ENCODE results near the gene FZD8.

Gene FZD8

GRCh38 chr10:35640951-35641675, 983 bp downstream of the FZD8 start:
- peak in 1 of 2 donors; percentile 28 for DNase-seq (ENCODE audit: low read depth in 2 of 2)

GRCh38 chr10:35640474-35640873, 1.6 kb downstream of the FZD8 start:
- DNase-seq (ENCODE audit: low read depth in 2 of 2), result peak in 1 of 2 donors; percentile 30

- DNase-seq (ENCODE audit: low read depth in 2 of 2), result no peak
Measured at GRCh38 chr10:35639728-35640401, 2.2 kb downstream of the FZD8 start.

GRCh38 chr10:35639021-35639727, 2.9 kb downstream of the FZD8 start:
- DNase-seq (ENCODE audit: low read depth in 2 of 2), result no peak

GRCh38 chr10:35638101-35638500, 4.0 kb downstream of the FZD8 start:
- no peak for DNase-seq (ENCODE audit: low read depth in 2 of 2)

- DNase-seq (ENCODE audit: low read depth in 2 of 2), result no peak
Measured at GRCh38 chr10:35637462-35637861, 4.6 kb downstream of the FZD8 start.

- no peak for DNase-seq (ENCODE audit: low read depth in 2 of 2)
Measured at GRCh38 chr10:35636956-35637355, 5.1 kb downstream of the FZD8 start.

GRCh38 chr10:35635576-35635975, 6.5 kb downstream of the FZD8 start:
- no peak for DNase-seq (ENCODE audit: low read depth in 2 of 2)

GRCh38 chr10:35633006-35633980, 8.8 kb downstream of the FZD8 start:
- DNase-seq (ENCODE audit: low read depth in 2 of 2), result no peak

- no peak for DNase-seq (ENCODE audit: low read depth in 2 of 2)
Measured at GRCh38 chr10:35632027-35632426, 10.1 kb downstream of the FZD8 start.

GRCh38 chr10:35631404-35631803, 10.7 kb downstream of the FZD8 start:
- DNase-seq (ENCODE audit: low read depth in 2 of 2), result no peak

- DNase-seq (ENCODE audit: low read depth in 2 of 2), result no peak
Measured at GRCh38 chr10:35626971-35627507, 15.1 kb downstream of the FZD8 start.

GRCh38 chr10:35614312-35614711, 27.8 kb downstream of the FZD8 start:
- no peak for DNase-seq (ENCODE audit: low read depth in 2 of 2)

GRCh38 chr10:35613597-35614226, 28.4 kb downstream of the FZD8 start:
- DNase-seq (ENCODE audit: low read depth in 2 of 2), result no peak

GRCh38 chr10:35613107-35613440, 29.0 kb downstream of the FZD8 start:
- DNase-seq (ENCODE audit: low read depth in 2 of 2), result no peak

- no peak for DNase-seq (ENCODE audit: low read depth in 2 of 2)
Measured at GRCh38 chr10:35612385-35613106, 29.6 kb downstream of the FZD8 start.

GRCh38 chr10:35611750-35612149, 30.3 kb downstream of the FZD8 start:
- no peak for DNase-seq (ENCODE audit: low read depth in 2 of 2)

GRCh38 chr10:35608328-35608672, 33.8 kb downstream of the FZD8 start:
- DNase-seq (ENCODE audit: low read depth in 2 of 2), result no peak

- DNase-seq (ENCODE audit: low read depth in 2 of 2), result no peak
Measured at GRCh38 chr10:35607475-35608327, 34.4 kb downstream of the FZD8 start.

Data from activated CD4-positive, alpha-beta T cell treated with anti-CD3 and anti-CD28 coated beads for 24 hours (primary cell).